Liver (tissue), 9 donors: ENCODE data around the gene ETV4. TPM values are rescaled to one million over a fixed set of nuclear protein-coding genes. Genes with fewer than 3 reads are reported as not detected.

Experiments
- DNase-seq: peaks from one replicate; pipeline ENCODE4 v3.0.0-alpha.2; 2017; ENCODE audit warnings: low spot score
- H3K27ac ChIP-seq, 2 donors: one replicate each; pipeline ENCODE4 v1.7.0; 2013; ENCODE audit warnings: inconsistent platforms in 2 of 2, low read length in 2 of 2, control low read depth in 1 of 2, low read depth in 1 of 2, mild to moderate bottlenecking in 1 of 2
- H3K27me3 ChIP-seq, 4 donors: one replicate each; pipeline versions ENCODE4 v1.6.1 to v1.7.0; 2013; ENCODE audit warnings: low read length in 3 of 4, inconsistent platforms in 1 of 4, mild to moderate bottlenecking in 1 of 4, moderate library complexity in 1 of 4; ENCODE audit not compliant: control insufficient read depth in 4 of 4, insufficient read depth in 4 of 4
- H3K36me3 ChIP-seq, 4 donors: one replicate each; pipeline versions ENCODE4 v1.6.1 to v1.7.0; 2013; ENCODE audit warnings: low read length in 3 of 4, mild to moderate bottlenecking in 3 of 4, low read depth in 1 of 4, moderate library complexity in 1 of 4; ENCODE audit not compliant: control insufficient read depth in 4 of 4, insufficient read depth in 3 of 4
- H3K4me1 ChIP-seq, 4 donors: one replicate each; pipeline versions ENCODE4 v1.6.1 to v1.7.0; 2013; ENCODE audit warnings: low read length in 3 of 4, mild to moderate bottlenecking in 3 of 4, moderate library complexity in 1 of 4; ENCODE audit not compliant: control insufficient read depth in 4 of 4, insufficient read depth in 4 of 4
- H3K4me3 ChIP-seq, 3 donors: one replicate each; pipeline versions ENCODE4 v1.6.1 to v1.7.0; 2013; ENCODE audit warnings: low read length in 3 of 3, control low read depth in 1 of 3, low read depth in 1 of 3, mild to moderate bottlenecking in 1 of 3
- H3K9ac ChIP-seq, 2 donors: one replicate each; pipeline ENCODE4 v1.7.0; 2013; ENCODE audit warnings: low read length in 2 of 2, mild to moderate bottlenecking in 2 of 2, moderate library complexity in 2 of 2, control low read depth in 1 of 2, low read depth in 1 of 2
- H3K9me3 ChIP-seq, 4 donors: one replicate each; pipeline versions ENCODE4 v1.6.1 to v1.7.0; 2013; ENCODE audit warnings: low read length in 3 of 4; ENCODE audit not compliant: control insufficient read depth in 4 of 4
- ATF3 ChIP-seq: IDR thresholded peaks from 2 replicates; pipeline ENCODE4 v1.6.1; 2016; ENCODE audit warnings: antibody characterized with exemption
- CTCF ChIP-seq: fragments of 150-350 bp; IDR thresholded peaks from 2 replicates; pipeline ENCODE4 v1.5.1; 2017; ENCODE audit warnings: improper control_type of control experiment, low read depth, low read length; ENCODE audit not compliant: missing input control
- EGR1 ChIP-seq, 2 donors: IDR thresholded peaks; 2 replicates each; pipeline ENCODE4 v1.6.1; 2016 to 2018; ENCODE audit warnings: antibody characterized with exemption in 2 of 2, low read depth in 2 of 2
- FOXA1 ChIP-seq: IDR thresholded peaks from 2 replicates; pipeline ENCODE4 v1.6.1; 2016; ENCODE audit warnings: antibody characterized with exemption
- FOXA2 ChIP-seq: IDR thresholded peaks from 2 replicates; pipeline ENCODE4 v1.6.1; 2016; ENCODE audit warnings: antibody characterized with exemption
- GABPA ChIP-seq, 2 donors: IDR thresholded peaks in 1 of 2; conservative IDR thresholded peaks in 1 of 2; 2 replicates each; pipeline ENCODE4 v1.6.1; 2016; ENCODE audit warnings: antibody characterized with exemption in 2 of 2, mild to moderate bottlenecking in 1 of 2, moderate library complexity in 1 of 2
- HNF4A ChIP-seq, 2 donors: conservative IDR thresholded peaks; 2 replicates each; pipeline ENCODE4 v1.6.1; 2016; ENCODE audit warnings: antibody characterized with exemption in 2 of 2, mild to moderate bottlenecking in 2 of 2
- HNF4G ChIP-seq: IDR thresholded peaks from 2 replicates; pipeline ENCODE4 v1.6.1; 2016; ENCODE audit warnings: antibody characterized with exemption
- JUND ChIP-seq, 2 donors: IDR thresholded peaks; 2 replicates each; pipeline ENCODE4 v1.6.1; 2016; ENCODE audit warnings: antibody characterized with exemption in 2 of 2
- MAX ChIP-seq: IDR thresholded peaks from 2 replicates; pipeline ENCODE4 v1.6.1; 2016; ENCODE audit warnings: antibody characterized with exemption
- NR2F2 ChIP-seq: IDR thresholded peaks from 2 replicates; pipeline ENCODE4 v1.6.1; 2016; ENCODE audit warnings: antibody characterized with exemption
- RAD21 ChIP-seq, 2 donors: IDR thresholded peaks; 2 replicates each; pipeline ENCODE4 v1.6.1; 2016; ENCODE audit warnings: antibody characterized with exemption in 2 of 2, mild to moderate bottlenecking in 2 of 2
- REST ChIP-seq: IDR thresholded peaks from 2 replicates; pipeline ENCODE4 v1.6.1; 2016; ENCODE audit warnings: antibody characterized with exemption, mild to moderate bottlenecking
- RXRA ChIP-seq, 2 donors: IDR thresholded peaks; 2 replicates each; pipeline ENCODE4 v1.6.1; 2017 to 2018; ENCODE audit warnings: antibody characterized with exemption in 2 of 2, mild to moderate bottlenecking in 1 of 2
- SP1 ChIP-seq: IDR thresholded peaks from 2 replicates; pipeline ENCODE4 v1.6.1; 2018; ENCODE audit warnings: antibody characterized with exemption, mild to moderate bottlenecking
- TAF1 ChIP-seq: conservative IDR thresholded peaks from 2 replicates; pipeline ENCODE4 v1.6.1; 2016; ENCODE audit warnings: antibody characterized with exemption, mild to moderate bottlenecking
- YY1 ChIP-seq: IDR thresholded peaks from 2 replicates; pipeline ENCODE4 v1.6.1; 2016; ENCODE audit warnings: antibody characterized with exemption, mild to moderate bottlenecking
- ZBTB33 ChIP-seq: IDR thresholded peaks from 2 replicates; pipeline ENCODE4 v1.6.1; 2016; ENCODE audit warnings: antibody characterized with exemption
- WGBS: extraction: QIAGEN DNeasy Blood & Tissue Kit; methylation state at CpG from one replicate; pipeline ENCODE4 v1.1.7; 2013; 5-methylcytosine and 5-hydroxymethylcytosine counted together
- polyA plus RNA-seq, 2 donors: library from polyadenylated mRNA; stranded (reverse) in 1 of 2; unstranded in 1 of 2; fragments of 200-250 nt in 1 of 2; fragments of >200 nt in 1 of 2; fragmentation: Nextera tagmentation in 1 of 2; extraction: Ambion mirVana in 1 of 2; gene quantifications; one replicate each; pipeline versions ENCODE4 v1.2.1 to v1.2.3, GENCODE V29; 2013 to 2015
- total RNA-seq, 2 donors: library from RNA; depleted of rRNA; stranded (reverse); fragments of >200 nt; gene quantifications; one replicate each; pipeline ENCODE4 v1.2.3, GENCODE V29; 2014
- donor health status: healthy.
- donor health status: healthy.
- donor health status: healthy.
- donor health status: healthy.
- donor health status: healthy.

ETV4 gene
- total and polyA plus RNA-seq, 4 donors: 0.08 to 1.1 (median 0.46) TPM

GRCh38 chr17:43574348-43574747, 28.2 kb upstream of the ETV4 start:
- no peaks in the 10 kb centered on the region for H3K4me1 ChIP-seq
- WGBS: 75% methylated on average over 13 of the region's 13 CpGs
- no peak overlapping the region for H3K27ac ChIP-seq
- no peak overlapping the region for H3K4me3 ChIP-seq
- no peaks in the 10 kb centered on the region for H3K9me3 ChIP-seq
- no peak for DNase-seq
- H3K36me3 ChIP-seq: no peaks in the 10 kb centered on the region
- no peaks in the 10 kb centered on the region for H3K27me3 ChIP-seq
- H3K9ac ChIP-seq: no peak overlapping the region
- TF ChIP-seq MAX (no peak), NR2F2 (no peak), RAD21 (IDR thresholded peaks at IDR 0.05) (no peak), REST (no peak), JUND (IDR thresholded peaks at IDR 0.05) (no peak), HNF4G (no peak), HNF4A (conservative IDR thresholded peaks at IDR 0.05) (no peak), EGR1 (IDR thresholded peaks at IDR 0.05; ENCODE audit: low read depth in 2 of 2) (no peak), FOXA2 (no peak), ZBTB33 (no peak), YY1 (no peak), SP1 (no peak), ATF3 (no peak), FOXA1 (no peak), GABPA (IDR thresholded peaks at IDR 0.05 in 1 of 2, conservative IDR thresholded peaks at IDR 0.05 in 1 of 2) (no peak), TAF1 (no peak), CTCF (no peak), RXRA (IDR thresholded peaks at IDR 0.05) (no peak)
